Gastrocnemius medialis (tissue), 4 donors: ENCODE data around the gene ARHGAP9. TPM values are rescaled to one million over a fixed set of nuclear protein-coding genes. Genes with fewer than 3 reads are reported as not detected.

ENCODE experiments used
- ATAC-seq, 2 donors: fragments of 150-250 bp; one replicate each; pipeline ENCODE4 v1.9.1; 2016
- DNase-seq, 2 donors: peaks; one replicate each; pipeline ENCODE4 v3.0.0-alpha.2; 2019
- H3K27ac ChIP-seq, 4 donors: fragments of 200-600 bp; sonication (generic); 1 replicate in 1 of 4; 2 replicates in 3 of 4; pipeline ENCODE4 v1.5.1; 2016 to 2018; ENCODE audit warnings: mild to moderate bottlenecking in 2 of 4, moderate library complexity in 1 of 4
- H3K27me3 ChIP-seq, 3 donors: fragments of 200-600 bp; sonication (generic) in 2 of 3; 1 replicate in 1 of 3; 2 replicates in 2 of 3; pipeline versions ENCODE4 v1.5.1 to v1.6.0; 2016 to 2019; ENCODE audit warnings: mild to moderate bottlenecking in 1 of 3, moderate library complexity in 1 of 3
- H3K36me3 ChIP-seq, 2 donors: fragments of 200-600 bp; sonication (generic) in 1 of 2; one replicate each; pipeline ENCODE4 v1.5.1; 2017 to 2018
- H3K4me1 ChIP-seq, 2 donors: fragments of 200-600 bp; sonication (generic) in 1 of 2; one replicate each; pipeline ENCODE4 v1.5.1; 2016 to 2017; ENCODE audit warnings: mild to moderate bottlenecking in 2 of 2
- H3K4me3 ChIP-seq, 4 donors: fragments of 200-600 bp; sonication (generic) in 3 of 4; 1 replicate in 1 of 4; 2 replicates in 3 of 4; pipeline ENCODE4 v1.5.1; 2016 to 2019; ENCODE audit warnings: mild to moderate bottlenecking in 2 of 4
- H3K9me3 ChIP-seq, 3 donors: fragments of 200-600 bp; sonication (generic) in 2 of 3; 1 replicate in 1 of 3; 2 replicates in 2 of 3; pipeline ENCODE4 v1.5.1; 2016 to 2019
- POLR2A ChIP-seq, 2 donors: fragments of 450-650 bp; IDR thresholded peaks; one replicate each; pipeline ENCODE4 v1.6.1; 2017; ENCODE audit warnings: antibody characterized with exemption in 2 of 2, mild to moderate bottlenecking in 2 of 2, moderate library complexity in 2 of 2
- in situ Hi-C, 4 donors: fragments of 200-750 bp; cut with MboI; loops; one replicate each; pipeline versions ENCODE4 v1.15.0 to v1.8.0; 2017; ENCODE audit warnings: low sequenced_read_pairs in 4 of 4
- intact Hi-C: fragments of 100-400 bp; cut with DNase I; formaldehyde crosslinking; loops from one replicate; pipeline ENCODE4 v1.15.1; 2023; ENCODE audit warnings: low total_unique reads
- total RNA-seq, 4 donors: library from RNA; depleted of rRNA; stranded (reverse); fragments of >200 nt; gene quantifications; one replicate each; pipeline versions ENCODE4 v1.1.0 to v1.2.3, GENCODE V29; 2016
- TF ChIP-seq, protein P1 (sequence below), 5 experiments: fragments of 450-650 bp in 3 of 5; fragments of 200-600 bp in 2 of 5; sonication (generic) in 2 of 5; IDR thresholded peaks in 4 of 5; conservative IDR thresholded peaks in 1 of 5; 1 replicate in 4 of 5; 2 replicates in 1 of 5; pipeline ENCODE4 v1.5.1; 2016 to 2019; ENCODE audit warnings: antibody characterized with exemption in 5 of 5, mild to moderate bottlenecking in 3 of 5, moderate library complexity in 3 of 5

The ARHGAP9 gene
- total RNA-seq, 4 donors from 2014 or later = 2.7 to 5.1 (median 4.7) TPM

DNA sequence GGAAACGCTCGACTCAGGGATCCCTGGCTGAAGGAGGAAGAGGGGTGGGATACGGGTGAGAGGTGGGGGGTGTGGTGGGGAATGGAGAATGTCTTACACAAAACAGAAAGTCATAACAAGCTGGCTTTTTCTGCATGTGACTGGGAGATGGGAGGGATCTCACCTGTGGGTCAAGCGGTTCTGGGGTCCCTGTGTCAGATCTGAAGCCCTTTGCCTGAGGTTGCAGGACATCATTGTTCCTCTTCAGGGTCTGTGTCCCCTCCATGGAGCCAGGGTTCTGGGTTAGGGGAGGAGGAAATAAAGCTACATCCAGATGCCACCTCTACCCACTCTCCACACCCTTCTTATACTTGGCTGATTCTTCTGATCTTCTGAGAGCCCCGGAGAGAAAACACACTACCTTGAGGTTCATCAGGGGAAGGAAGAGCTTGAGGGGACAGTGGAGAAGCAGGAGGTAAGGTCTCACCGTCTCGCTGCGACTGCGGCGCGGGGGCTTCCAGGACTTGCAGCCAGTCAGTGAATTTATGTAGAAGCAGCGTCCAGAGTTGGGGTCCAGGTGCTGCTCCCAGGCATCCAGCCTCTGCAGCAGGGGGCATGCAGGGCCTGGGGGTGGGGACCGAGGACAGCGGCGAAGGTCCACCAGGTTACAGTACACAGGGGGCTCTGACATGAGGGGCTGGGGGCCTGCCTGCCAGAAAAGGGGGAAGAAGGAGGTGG is 2.5 kb downstream of the ARHGAP9 start:
- intact Hi-C loops = no loop called here
- Histone ChIP-seq H3K4me3 (peak overlapping the region in 1 of 4 donors; percentile 47), H3K27me3 (peaks cover 39 to 41% (median 40%) of the 10 kb centered on the region in 3 donors), H3K27ac (peak overlapping the region in 1 of 4 donors; percentile 7), H3K4me1 (peaks cover 12% of the 10 kb centered on the region in 2 donors), H3K9me3 (no peaks in the 10 kb centered on the region), H3K36me3 (no peaks in the 10 kb centered on the region)
- no peak for DNase-seq
- no peak for TF ChIP-seq POLR2A (IDR thresholded peaks at IDR 0.05)
- TF ChIP-seq, protein P1, sequence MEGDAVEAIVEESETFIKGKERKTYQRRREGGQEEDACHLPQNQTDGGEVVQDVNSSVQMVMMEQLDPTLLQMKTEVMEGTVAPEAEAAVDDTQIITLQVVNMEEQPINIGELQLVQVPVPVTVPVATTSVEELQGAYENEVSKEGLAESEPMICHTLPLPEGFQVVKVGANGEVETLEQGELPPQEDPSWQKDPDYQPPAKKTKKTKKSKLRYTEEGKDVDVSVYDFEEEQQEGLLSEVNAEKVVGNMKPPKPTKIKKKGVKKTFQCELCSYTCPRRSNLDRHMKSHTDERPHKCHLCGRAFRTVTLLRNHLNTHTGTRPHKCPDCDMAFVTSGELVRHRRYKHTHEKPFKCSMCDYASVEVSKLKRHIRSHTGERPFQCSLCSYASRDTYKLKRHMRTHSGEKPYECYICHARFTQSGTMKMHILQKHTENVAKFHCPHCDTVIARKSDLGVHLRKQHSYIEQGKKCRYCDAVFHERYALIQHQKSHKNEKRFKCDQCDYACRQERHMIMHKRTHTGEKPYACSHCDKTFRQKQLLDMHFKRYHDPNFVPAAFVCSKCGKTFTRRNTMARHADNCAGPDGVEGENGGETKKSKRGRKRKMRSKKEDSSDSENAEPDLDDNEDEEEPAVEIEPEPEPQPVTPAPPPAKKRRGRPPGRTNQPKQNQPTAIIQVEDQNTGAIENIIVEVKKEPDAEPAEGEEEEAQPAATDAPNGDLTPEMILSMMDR (IDR thresholded peaks at IDR 0.05 in 4 of 5, conservative IDR thresholded peaks at IDR 0.05 in 1 of 5) = no peak
- ATAC-seq = no peak
- in situ Hi-C loops = no loop called here

DNA sequence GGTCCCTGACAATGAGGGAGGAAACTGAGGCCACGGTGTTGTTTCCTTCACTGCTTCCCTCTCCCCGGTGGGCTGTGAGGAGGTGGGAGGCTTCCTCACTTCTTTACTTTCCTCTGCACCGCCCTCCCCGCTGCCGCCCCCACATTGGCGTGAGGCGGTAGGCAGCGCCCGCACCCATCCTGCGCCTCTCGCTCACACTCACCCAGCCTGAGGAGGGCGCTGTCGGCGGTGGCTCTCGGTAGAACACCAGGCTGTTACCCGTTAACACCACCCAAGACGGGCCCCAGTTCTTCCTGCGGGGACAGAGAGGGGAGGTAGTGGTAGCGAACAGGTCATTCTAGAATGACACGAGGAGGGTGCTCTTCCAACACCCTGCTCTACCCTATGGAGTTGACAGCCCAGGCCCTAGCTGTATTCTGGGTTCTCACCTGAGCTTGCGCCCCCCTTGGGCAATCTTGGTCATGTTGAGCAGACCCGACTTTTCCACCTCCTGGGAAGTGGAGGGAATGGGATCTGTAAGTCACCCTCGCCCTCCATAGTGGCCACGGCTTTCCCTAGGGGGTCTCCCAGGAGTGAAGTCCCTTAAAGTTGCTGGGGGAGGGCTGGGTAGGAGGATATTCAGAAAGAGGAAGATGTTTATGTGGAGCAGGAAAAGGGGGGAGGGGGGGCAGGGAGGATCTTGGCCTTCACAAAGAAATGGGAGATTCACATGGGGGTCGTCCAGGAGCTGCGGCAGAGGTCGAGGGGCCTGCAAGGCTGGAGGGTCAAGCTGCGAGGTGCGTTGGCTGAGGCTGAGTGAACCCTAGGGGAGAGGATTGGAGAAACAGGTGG is 3.3 kb downstream of the ARHGAP9 start:
- H3K4me1 ChIP-seq = peaks cover 12% of the 10 kb centered on the region in 2 donors
- peak overlapping the region in 1 of 4 donors; percentile 2 for H3K27ac ChIP-seq
- DNase-seq (no peak), ATAC-seq (no peak)
- intact Hi-C loops = no loop called here
- in situ Hi-C loops = no loop called here
- H3K4me3 ChIP-seq = peak overlapping the region; percentile 38 to 74 (median 49)
- no peaks in the 10 kb centered on the region for H3K36me3 ChIP-seq
- H3K27me3 ChIP-seq = peaks cover 41 to 43% (median 41%) of the 10 kb centered on the region in 3 donors
- TF ChIP-seq, protein P1 (IDR thresholded peaks at IDR 0.05 in 4 of 5, conservative IDR thresholded peaks at IDR 0.05 in 1 of 5) = peak in 1 of 5 experiments; percentile 11
- TF ChIP-seq POLR2A (IDR thresholded peaks at IDR 0.05) = no peak
- H3K9me3 ChIP-seq = no peaks in the 10 kb centered on the region

DNA sequence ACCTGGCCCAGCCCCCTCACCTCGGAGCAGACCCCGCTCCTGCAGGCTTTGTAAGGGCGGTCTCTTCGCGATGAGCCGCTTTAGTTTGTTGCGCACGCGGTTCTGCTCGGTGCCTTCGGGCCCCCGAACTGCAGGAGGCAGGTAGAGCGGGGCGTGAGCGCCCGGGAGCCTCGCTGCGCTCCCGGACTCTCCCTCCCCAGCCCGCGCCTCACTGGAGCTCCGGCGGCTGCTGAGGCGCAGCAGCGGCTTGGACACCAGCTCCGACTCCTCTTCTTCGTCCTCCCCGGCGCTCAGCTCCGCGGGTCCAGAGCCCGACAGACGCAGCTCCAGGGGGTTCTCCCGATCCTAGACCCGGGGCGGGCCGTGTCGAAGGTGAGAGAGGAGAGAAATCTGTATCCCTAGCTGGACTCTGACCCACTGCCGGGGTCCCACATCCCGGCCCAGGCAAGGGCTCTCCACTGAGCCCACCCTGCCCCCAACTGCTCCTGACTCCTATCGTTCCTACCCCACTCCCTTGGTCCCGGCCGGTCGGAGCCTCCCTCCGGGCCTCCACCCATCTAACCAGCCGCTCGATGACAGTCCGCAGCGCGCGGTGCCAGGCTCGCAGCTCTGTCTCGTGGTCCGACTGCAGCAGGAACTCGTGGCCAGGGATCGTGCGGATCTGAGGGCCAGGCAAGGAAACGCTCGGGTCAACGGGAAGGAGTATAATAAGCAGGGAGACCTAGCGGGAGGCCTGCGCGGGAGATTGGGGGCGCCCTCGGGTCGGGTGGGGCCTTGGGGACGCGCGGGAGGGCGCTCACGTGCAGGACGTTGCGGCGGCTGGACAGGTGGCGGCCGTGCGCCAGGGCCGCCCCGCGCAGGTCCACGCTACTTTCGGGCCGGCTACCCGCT is 4.2 kb downstream of the ARHGAP9 start:
- H3K4me1 ChIP-seq = peaks cover 12% of the 10 kb centered on the region in 2 donors
- TF ChIP-seq POLR2A (IDR thresholded peaks at IDR 0.05) = no peak
- TF ChIP-seq, protein P1 (IDR thresholded peaks at IDR 0.05 in 4 of 5, conservative IDR thresholded peaks at IDR 0.05 in 1 of 5) = no peak
- DNase-seq = no peak
- ATAC-seq = peak; percentile 53 to 72
- intact Hi-C loops = no loop called here
- no peak overlapping the region for H3K27ac ChIP-seq
- in situ Hi-C loops = no loop called here
- H3K27me3 ChIP-seq = peaks cover 41 to 47% (median 45%) of the 10 kb centered on the region in 3 donors
- H3K4me3 ChIP-seq = peak overlapping the region; percentile 38 to 74 (median 49)
- H3K9me3 ChIP-seq = no peaks in the 10 kb centered on the region
- H3K36me3 ChIP-seq = no peaks in the 10 kb centered on the region

DNA sequence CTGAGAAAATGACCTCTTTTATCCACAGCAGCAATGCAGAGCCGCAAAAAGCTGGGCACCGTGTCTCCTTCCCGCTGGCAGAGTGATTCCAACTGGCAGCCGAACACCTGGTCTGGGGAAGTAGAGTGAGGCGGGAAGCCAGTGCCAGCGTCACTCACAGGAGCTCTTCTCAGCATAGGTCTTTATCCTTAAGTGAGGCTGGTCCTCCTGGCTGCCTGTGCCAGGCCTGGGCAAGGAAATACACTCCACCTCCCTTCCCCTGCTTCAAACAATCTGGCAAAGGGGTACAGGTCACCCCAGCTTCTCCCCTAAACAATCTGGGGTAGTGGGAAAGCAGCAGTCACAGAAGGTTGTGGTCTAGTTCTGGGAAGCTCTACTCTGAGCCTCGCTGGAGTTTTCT is 4.8 kb downstream of the ARHGAP9 start:
- Histone ChIP-seq H3K27me3 (peaks cover 41 to 47% (median 45%) of the 10 kb centered on the region in 3 donors), H3K4me1 (peaks cover 12% of the 10 kb centered on the region in 2 donors), H3K4me3 (peak overlapping the region; percentile 38 to 74 (median 49)), H3K27ac (no peak overlapping the region), H3K9me3 (no peaks in the 10 kb centered on the region), H3K36me3 (no peaks in the 10 kb centered on the region)
- ATAC-seq = no peak
- no peak for DNase-seq
- in situ Hi-C loops (no loop called here), intact Hi-C loops (no loop called here)
- TF ChIP-seq POLR2A (IDR thresholded peaks at IDR 0.05) = no peak
- TF ChIP-seq, protein P1 (IDR thresholded peaks at IDR 0.05 in 4 of 5, conservative IDR thresholded peaks at IDR 0.05 in 1 of 5) = no peak
